ENCODE measurements around the gene TAF1C.

The TAF1C gene

DNA sequence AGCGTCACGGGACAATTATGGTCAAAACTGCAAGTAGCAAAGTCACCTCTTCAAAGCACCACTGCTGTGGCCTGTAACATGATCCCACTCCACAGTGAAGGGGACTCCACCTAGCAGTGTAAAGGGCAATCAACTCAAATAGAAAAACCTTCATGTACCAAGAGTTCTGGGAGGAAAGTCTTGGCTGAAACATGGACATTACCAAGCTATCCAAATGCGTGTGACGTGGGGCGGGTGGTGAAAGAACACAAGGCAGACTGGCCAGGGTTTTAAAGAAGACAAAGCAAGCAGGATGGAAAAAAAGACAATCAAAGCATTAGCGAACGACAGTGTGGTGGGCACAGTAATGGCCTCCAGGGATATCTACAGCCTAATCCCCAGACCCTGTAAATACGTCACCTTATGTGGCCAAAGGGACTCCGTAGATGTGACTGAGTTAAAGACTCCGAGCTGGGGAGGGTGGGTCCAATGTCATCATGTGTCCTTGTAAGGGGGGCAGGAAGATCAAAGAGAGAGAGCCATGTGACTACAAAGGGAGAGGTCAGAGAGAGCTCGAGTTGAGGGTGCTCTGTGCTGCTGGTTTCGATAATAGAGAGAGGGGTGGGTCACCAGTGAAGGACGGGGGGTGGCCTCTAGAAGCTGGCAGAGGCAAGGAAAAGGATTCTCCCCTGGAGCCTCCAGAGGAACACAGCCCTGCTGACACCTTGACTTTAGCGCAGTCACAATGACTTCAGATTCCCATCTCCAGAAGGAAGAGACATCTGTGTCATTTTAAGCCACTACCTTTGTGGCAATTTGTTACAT is 47.8 kb downstream of the TAF1C start:
- peak overlapping the region; percentile 72 for H3K4me3 ChIP-seq (ENCODE audit: low read length, poor library complexity, severe bottlenecking)

GRCh38 chr16:84138500-84138823 is 48.4 kb downstream of the TAF1C start:
- Histone ChIP-seq H3K9me3 (ENCODE audit: insufficient read depth, low read depth, low read length) (no peaks in the 10 kb centered on the region), H3F3A (ENCODE audit: low read depth) (no peaks in the 10 kb centered on the region; the same call in 1 of the 2 replicates), H3K9me2 (replicated peaks; ENCODE audit: low read depth, low read length) (no peaks in the 10 kb centered on the region), H3K4me3 (ENCODE audit: low read length, poor library complexity, severe bottlenecking) (peak overlapping the region; percentile 72), H3K9ac (ENCODE audit: low read depth, low read length, poor library complexity, severe bottlenecking) (peak overlapping the region; percentile 72), H2AFZ (ENCODE audit: low read length) (no peak overlapping the region), H3K36me3 (ENCODE audit: insufficient read depth, low read length) (no peaks in the 10 kb centered on the region), H4K20me1 (ENCODE audit: insufficient read depth, low read length, poor library complexity, severe bottlenecking) (peaks cover 11% of the 10 kb centered on the region), H3K27me3 (ENCODE audit: insufficient read depth, low read length, poor library complexity, severe bottlenecking) (no peaks in the 10 kb centered on the region), H3K4me2 (ENCODE audit: low read depth, low read length, poor library complexity, severe bottlenecking) (peak overlapping the region; percentile 79), H3K79me2 (ENCODE audit: insufficient read depth, low read length) (peaks cover 87% of the 10 kb centered on the region), H3K4me1 (ENCODE audit: insufficient read depth, low read length, poor library complexity, severe bottlenecking) (peaks cover 70% of the 10 kb centered on the region)
- TF ChIP-seq CTCF (conservative IDR thresholded peaks at IDR 0.05; ENCODE audit: low read length) = no peak
- TF ChIP-seq EZH2phosphoT487 (IDR thresholded peaks at IDR 0.05; ENCODE audit: borderline replicate concordance) = no peak

More for the DNA sequence above, 47.8 kb downstream of the TAF1C start:
- Histone ChIP-seq H3K9me2 (replicated peaks; ENCODE audit: low read depth, low read length) (no peaks in the 10 kb centered on the region), H3K4me1 (ENCODE audit: insufficient read depth, low read length, poor library complexity, severe bottlenecking) (peaks cover 73% of the 10 kb centered on the region), H3K4me2 (ENCODE audit: low read depth, low read length, poor library complexity, severe bottlenecking) (peak overlapping the region; percentile 79), H3K27me3 (ENCODE audit: insufficient read depth, low read length, poor library complexity, severe bottlenecking) (no peaks in the 10 kb centered on the region), H2AFZ (ENCODE audit: low read length) (0 out of 2 replicates have a peak overlapping the region, but pooled peaks have one; percentile 30), H3K9me3 (ENCODE audit: insufficient read depth, low read depth, low read length) (no peaks in the 10 kb centered on the region), H3F3A (ENCODE audit: low read depth) (no peaks in the 10 kb centered on the region; the same call in 1 of the 2 replicates), H3K9ac (ENCODE audit: low read depth, low read length, poor library complexity, severe bottlenecking) (peak overlapping the region; percentile 72), H3K36me3 (ENCODE audit: insufficient read depth, low read length) (no peaks in the 10 kb centered on the region), H4K20me1 (ENCODE audit: insufficient read depth, low read length, poor library complexity, severe bottlenecking) (peaks cover 15% of the 10 kb centered on the region), H3K79me2 (ENCODE audit: insufficient read depth, low read length) (peaks cover 87% of the 10 kb centered on the region)
- TF ChIP-seq EZH2phosphoT487 (IDR thresholded peaks at IDR 0.05; ENCODE audit: borderline replicate concordance) = no peak
- no peak for TF ChIP-seq CTCF (conservative IDR thresholded peaks at IDR 0.05; ENCODE audit: low read length)

GRCh38 chr16:84137769-84138357 is 49.0 kb downstream of the TAF1C start:
- Histone ChIP-seq H3F3A (ENCODE audit: low read depth) (no peaks in the 10 kb centered on the region; the same call in 1 of the 2 replicates), H3K9ac (ENCODE audit: low read depth, low read length, poor library complexity, severe bottlenecking) (peak overlapping the region; percentile 72), H3K4me3 (ENCODE audit: low read length, poor library complexity, severe bottlenecking) (peak overlapping the region; percentile 72), H3K4me2 (ENCODE audit: low read depth, low read length, poor library complexity, severe bottlenecking) (peak overlapping the region; percentile 79), H2AFZ (ENCODE audit: low read length) (no peak overlapping the region), H3K9me2 (replicated peaks; ENCODE audit: low read depth, low read length) (no peaks in the 10 kb centered on the region), H3K4me1 (ENCODE audit: insufficient read depth, low read length, poor library complexity, severe bottlenecking) (peaks cover 66% of the 10 kb centered on the region), H3K36me3 (ENCODE audit: insufficient read depth, low read length) (no peaks in the 10 kb centered on the region), H4K20me1 (ENCODE audit: insufficient read depth, low read length, poor library complexity, severe bottlenecking) (peaks cover 5% of the 10 kb centered on the region), H3K27me3 (ENCODE audit: insufficient read depth, low read length, poor library complexity, severe bottlenecking) (no peaks in the 10 kb centered on the region), H3K79me2 (ENCODE audit: insufficient read depth, low read length) (peaks cover 85% of the 10 kb centered on the region), H3K9me3 (ENCODE audit: insufficient read depth, low read depth, low read length) (no peaks in the 10 kb centered on the region)
- TF ChIP-seq CTCF (conservative IDR thresholded peaks at IDR 0.05; ENCODE audit: low read length) = no peak
- TF ChIP-seq EZH2phosphoT487 (IDR thresholded peaks at IDR 0.05; ENCODE audit: borderline replicate concordance) = no peak
